HEK293 (cell line): ENCODE data around the gene TOP2A.

Experiments used
- CTCF ChIA-PET: fragments of 350-600 bp; formaldehyde crosslinking; extraction: SDS; loops from one replicate; lab custom pipeline; 2021; ENCODE audit warnings: antibody characterized with exemption; lab: Yijun Ruan, JAX
- POLR2A ChIA-PET: fragments of 300-600 bp; formaldehyde crosslinking; extraction: SDS; loops from one replicate; lab custom pipeline; 2020; ENCODE audit warnings: antibody characterized with exemption, inconsistent platforms; lab: Yijun Ruan, JAX
- H3K27ac ChIP-seq: fragments of 200-500 bp; sonication (Bioruptor generic); 2 replicates; pipeline ENCODE4 v1.5.1; 2014; ENCODE audit warnings: low read depth, low read length, control low read depth, inconsistent platforms; ENCODE audit errors: extremely low read depth
- H3K36me3 ChIP-seq, 2 experiments: fragments of 200-500 bp in 1 of 2; sonication (Bioruptor generic) in 1 of 2; 1 replicate in 1 of 2; 2 replicates in 1 of 2; pipeline ENCODE4 v1.5.1; 2014 to 2017; ENCODE audit warnings: inconsistent platforms in 2 of 2, low read length in 2 of 2; ENCODE audit not compliant: control insufficient read depth in 2 of 2, insufficient read depth in 1 of 2
- H3K4me1 ChIP-seq: fragments of 200-500 bp; sonication (Bioruptor generic); 2 replicates; pipeline ENCODE4 v1.5.1; 2014; ENCODE audit warnings: mild to moderate bottlenecking, low read length, inconsistent platforms; ENCODE audit not compliant: control insufficient read depth, insufficient read depth
- H3K4me3 ChIP-seq: 2 replicates; pipeline ENCODE4 v1.5.1; 2011; ENCODE audit warnings: low read depth, mild to moderate bottlenecking, control low read depth, low read length, moderate library complexity
- H3K9me3 ChIP-seq: fragments of 200-500 bp; sonication (Bioruptor generic); 2 replicates; pipeline ENCODE4 v1.5.1; 2014; ENCODE audit warnings: low read depth, low read length, inconsistent platforms; ENCODE audit not compliant: control insufficient read depth, insufficient read depth
- BCL11B ChIP-seq: fragments of 450-650 bp; formaldehyde crosslinking; IDR thresholded peaks from 2 replicates; pipeline ENCODE4 v1.5.1; 2016; ENCODE audit warnings: low read depth, missing biosample characterization, missing genetic modification characterization
- BCL6B ChIP-seq: fragments of 450-650 bp; formaldehyde crosslinking; IDR thresholded peaks from 2 replicates; pipeline ENCODE4 v1.5.1; 2017; ENCODE audit warnings: missing biosample characterization, missing genetic modification characterization
- OVOL3 ChIP-seq: fragments of 450-650 bp; formaldehyde crosslinking; IDR thresholded peaks from 2 replicates; pipeline ENCODE4 v1.5.1; 2016; ENCODE audit warnings: missing biosample characterization, missing genetic modification characterization
- PRDM6 ChIP-seq: fragments of 450-650 bp; formaldehyde crosslinking; IDR thresholded peaks from 2 replicates; pipeline ENCODE4 v1.5.1; 2017; ENCODE audit warnings: missing biosample characterization, missing genetic modification characterization
- ZFP37 ChIP-seq: fragments of 450-650 bp; formaldehyde crosslinking; IDR thresholded peaks from 2 replicates; pipeline ENCODE4 v1.5.1; 2016; ENCODE audit warnings: missing biosample characterization, missing genetic modification characterization
- ZNF140 ChIP-seq: fragments of 450-650 bp; formaldehyde crosslinking; IDR thresholded peaks from 2 replicates; pipeline ENCODE4 v1.5.1; 2016; ENCODE audit warnings: missing biosample characterization, missing genetic modification characterization
- ZNF146 ChIP-seq: fragments of 450-650 bp; formaldehyde crosslinking; IDR thresholded peaks from 2 replicates; pipeline ENCODE4 v1.5.1; 2016; ENCODE audit warnings: missing biosample characterization, missing genetic modification characterization
- ZNF169 ChIP-seq: fragments of 450-650 bp; formaldehyde crosslinking; IDR thresholded peaks from 2 replicates; pipeline ENCODE4 v1.5.1; 2016; ENCODE audit warnings: missing biosample characterization, missing genetic modification characterization
- ZNF18 ChIP-seq: fragments of 450-650 bp; formaldehyde crosslinking; IDR thresholded peaks from 2 replicates; pipeline ENCODE4 v1.5.1; 2016; ENCODE audit warnings: missing biosample characterization, missing genetic modification characterization
- ZNF223 ChIP-seq: fragments of 450-650 bp; formaldehyde crosslinking; IDR thresholded peaks from 2 replicates; pipeline ENCODE4 v1.5.1; 2016; ENCODE audit warnings: missing biosample characterization, missing genetic modification characterization
- ZNF302 ChIP-seq: fragments of 450-650 bp; formaldehyde crosslinking; IDR thresholded peaks from 2 replicates; pipeline ENCODE4 v1.5.1; 2016; ENCODE audit warnings: missing biosample characterization, missing genetic modification characterization, low read depth
- ZNF324 ChIP-seq: fragments of 450-650 bp; formaldehyde crosslinking; IDR thresholded peaks from 2 replicates; pipeline ENCODE4 v1.5.1; 2016; ENCODE audit warnings: missing biosample characterization, missing genetic modification characterization
- ZNF426 ChIP-seq: fragments of 450-650 bp; formaldehyde crosslinking; IDR thresholded peaks from 2 replicates; pipeline ENCODE4 v1.5.1; 2017; ENCODE audit warnings: missing biosample characterization, missing genetic modification characterization, mild to moderate bottlenecking, inconsistent platforms, moderate library complexity
- ZNF48 ChIP-seq: fragments of 450-650 bp; formaldehyde crosslinking; IDR thresholded peaks from 2 replicates; pipeline ENCODE4 v1.5.1; 2016; ENCODE audit warnings: missing biosample characterization, missing genetic modification characterization
- ZNF521 ChIP-seq: fragments of 450-650 bp; formaldehyde crosslinking; IDR thresholded peaks from 2 replicates; pipeline ENCODE4 v1.5.1; 2017; ENCODE audit warnings: missing biosample characterization, mild to moderate bottlenecking, missing genetic modification characterization
- ZNF571 ChIP-seq: fragments of 450-650 bp; formaldehyde crosslinking; IDR thresholded peaks from 2 replicates; pipeline ENCODE4 v1.5.0; 2017; ENCODE audit warnings: missing biosample characterization, missing genetic modification characterization
- ZNF629 ChIP-seq: fragments of 450-650 bp; formaldehyde crosslinking; IDR thresholded peaks from 2 replicates; pipeline ENCODE4 v1.5.1; 2017; ENCODE audit warnings: missing biosample characterization, missing genetic modification characterization
- ZSCAN5A ChIP-seq: fragments of 450-650 bp; formaldehyde crosslinking; IDR thresholded peaks from 2 replicates; pipeline ENCODE4 v1.5.1; 2016; ENCODE audit warnings: missing biosample characterization, missing genetic modification characterization
- TF ChIP-seq, protein P1 (sequence below): fragments of 450-650 bp; formaldehyde crosslinking; IDR thresholded peaks from 2 replicates; pipeline ENCODE4 v1.5.1; 2016; ENCODE audit warnings: missing biosample characterization, missing genetic modification characterization
- TF ChIP-seq, protein P2 (sequence below): fragments of 450-650 bp; formaldehyde crosslinking; IDR thresholded peaks from 2 replicates; pipeline ENCODE4 v1.5.1; 2016; ENCODE audit warnings: missing biosample characterization, missing genetic modification characterization, low read depth

TOP2A gene

GRCh38 chr17:40366861-40367518 is 50.7 kb downstream of the TOP2A start (continued):
- TF ChIP-seq PRDM6 (tag by site-specific recombination) (no peak), BCL11B (tag by site-specific recombination) (no peak), ZNF629 (tag by site-specific recombination) (no peak), ZNF302 (tag by site-specific recombination) (no peak), ZSCAN5A (no peak), ZFP37 (tag by site-specific recombination) (no peak), ZNF521 (no peak), ZNF223 (tag by site-specific recombination) (no peak)
- TF ChIP-seq, all 188 proteins: peak for 0

DNA sequence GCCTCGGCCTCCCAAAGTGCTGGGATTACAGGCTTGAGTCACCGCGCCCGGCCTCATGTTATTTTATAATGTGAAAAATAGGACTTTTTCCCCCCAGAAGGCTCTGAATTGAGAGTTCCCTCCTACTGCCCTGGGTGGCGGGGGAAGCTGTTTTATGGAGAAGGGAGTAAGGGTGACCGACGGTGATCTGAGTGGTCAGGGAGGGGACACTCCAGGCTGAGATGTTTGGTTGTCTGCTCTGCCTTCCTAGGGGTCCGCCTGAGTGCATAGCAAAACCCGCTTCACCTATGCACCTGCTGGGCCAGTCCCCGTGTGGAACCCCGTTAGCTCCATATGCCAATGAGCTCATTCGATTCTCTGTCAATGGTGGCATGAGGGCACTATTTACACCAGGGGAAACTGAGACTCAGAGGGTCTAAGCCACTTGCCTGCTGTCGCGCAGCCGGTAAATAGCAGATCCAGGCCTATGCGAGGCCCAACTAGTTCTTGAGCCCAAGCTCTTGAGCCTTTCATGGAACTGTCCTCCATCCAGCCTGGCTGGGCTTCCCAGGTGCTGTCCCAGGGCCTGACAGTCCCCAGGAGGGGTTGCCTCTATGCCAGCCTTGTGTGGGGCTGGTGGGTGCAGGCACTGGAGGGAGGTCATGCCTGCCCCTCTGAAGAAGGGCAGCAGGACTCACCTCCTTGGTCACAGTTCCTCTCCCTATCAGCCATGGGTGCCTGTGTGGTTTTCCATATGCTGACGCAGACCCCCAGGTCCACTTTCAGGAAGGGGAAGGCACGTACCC is 51.4 kb downstream of the TOP2A start:
- TF ChIP-seq, protein P1, sequence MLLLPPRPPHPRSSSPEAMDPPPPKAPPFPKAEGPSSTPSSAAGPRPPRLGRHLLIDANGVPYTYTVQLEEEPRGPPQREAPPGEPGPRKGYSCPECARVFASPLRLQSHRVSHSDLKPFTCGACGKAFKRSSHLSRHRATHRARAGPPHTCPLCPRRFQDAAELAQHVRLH = no peak
- TF ChIP-seq ZNF48 = no peak
- no peak for TF ChIP-seq ZNF18 (tag by site-specific recombination)
- TF ChIP-seq ZNF146 = no peak
- no peak for TF ChIP-seq ZNF324 (tag by site-specific recombination)
- no peak for TF ChIP-seq OVOL3 (tag by site-specific recombination)
- TF ChIP-seq ZNF426 (tag by site-specific recombination) = no peak
- TF ChIP-seq BCL6B (tag by site-specific recombination) = no peak
- TF ChIP-seq ZNF571 (tag by site-specific recombination) = no peak
- TF ChIP-seq ZNF169 = no peak
- TF ChIP-seq, protein P2, sequence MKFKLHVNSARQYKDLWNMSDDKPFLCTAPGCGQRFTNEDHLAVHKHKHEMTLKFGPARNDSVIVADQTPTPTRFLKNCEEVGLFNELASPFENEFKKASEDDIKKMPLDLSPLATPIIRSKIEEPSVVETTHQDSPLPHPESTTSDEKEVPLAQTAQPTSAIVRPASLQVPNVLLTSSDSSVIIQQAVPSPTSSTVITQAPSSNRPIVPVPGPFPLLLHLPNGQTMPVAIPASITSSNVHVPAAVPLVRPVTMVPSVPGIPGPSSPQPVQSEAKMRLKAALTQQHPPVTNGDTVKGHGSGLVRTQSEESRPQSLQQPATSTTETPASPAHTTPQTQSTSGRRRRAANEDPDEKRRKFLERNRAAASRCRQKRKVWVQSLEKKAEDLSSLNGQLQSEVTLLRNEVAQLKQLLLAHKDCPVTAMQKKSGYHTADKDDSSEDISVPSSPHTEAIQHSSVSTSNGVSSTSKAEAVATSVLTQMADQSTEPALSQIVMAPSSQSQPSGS (tag by site-specific recombination) = no peak
- TF ChIP-seq ZNF140 = no peak
- H3K27ac ChIP-seq = no peak overlapping the region
- no peaks in the 10 kb centered on the region for H3K4me1 ChIP-seq
- CTCF ChIA-PET = interaction anchor here (0.6 to 16.1 kb wide), 15 partner anchors 11 to 1299 kb away, joined by 3 to 453 read pairs (median 5); partner anchors contain the start of gene RARA
- POLR2A ChIA-PET = interaction anchor here (0.6 to 1.7 kb wide), 4 partner anchors 43 to 136 kb away, joined by 3 to 9 read pairs (median 3); partner anchors contain the start of gene TOP2A
- H3K36me3 ChIP-seq = no peaks in the 10 kb centered on the region; a peak in 1 of 3 replicates
- H3K4me3 ChIP-seq = no peak overlapping the region
- no peaks in the 10 kb centered on the region for H3K9me3 ChIP-seq
